Stimulated activated CD8-positive, alpha-beta memory T cell treated with anti-CD3 and anti-CD28 coated beads, Interleukin-15, amount 100 ng/mL, for 48 hours (primary cell): Measurements from ENCODE around the gene SMTNL2.
"Not testable (repeated sequence)": the region's sequence is repeated elsewhere in the genome, so short reads cannot be mapped to it uniquely, and the experiment has no call there.

ENCODE experiments used
- DNase-seq, 2 donors: peaks; one replicate each; pipeline ENCODE4 v3.0.0-alpha.2; 2020; ENCODE audit warnings: low read depth in 2 of 2

SMTNL2 gene

GRCh38 chr17:4600563-4600962 is 16.2 kb downstream of the SMTNL2 start:
- DNase-seq, result no peak

- DNase-seq, result no peak
These were observed 17.0 kb downstream of the SMTNL2 start for GRCh38 chr17:4601326-4601725.

- no peak for DNase-seq
These were observed 17.7 kb downstream of the SMTNL2 start for GRCh38 chr17:4602041-4602440.

- DNase-seq, result no peak
These were observed 19.8 kb downstream of the SMTNL2 start for GRCh38 chr17:4604111-4604644.

GRCh38 chr17:4604736-4605135 is 20.4 kb downstream of the SMTNL2 start:
- not testable (repeated sequence) for DNase-seq

GRCh38 chr17:4605826-4606225 is 21.5 kb downstream of the SMTNL2 start:
- no peak for DNase-seq

GRCh38 chr17:4607261-4607741 is 23.0 kb downstream of the SMTNL2 start:
- no peak for DNase-seq

- DNase-seq, result no peak
These were observed 23.5 kb downstream of the SMTNL2 start for GRCh38 chr17:4607773-4608187.

- DNase-seq, result no peak
These were observed 25.4 kb downstream of the SMTNL2 start for GRCh38 chr17:4609761-4610160.

- no peak for DNase-seq
These were observed 25.8 kb downstream of the SMTNL2 start for GRCh38 chr17:4610162-4610561.

- no peak for DNase-seq
These were observed 26.3 kb downstream of the SMTNL2 start for GRCh38 chr17:4610656-4611055.

GRCh38 chr17:4616476-4616875 is 32.1 kb downstream of the SMTNL2 start:
- no peak for DNase-seq

GRCh38 chr17:4617090-4617489 is 32.8 kb downstream of the SMTNL2 start:
- DNase-seq, result no peak

- no peak for DNase-seq
These were observed 33.4 kb downstream of the SMTNL2 start for GRCh38 chr17:4617590-4618351.

GRCh38 chr17:4620531-4621101 is 36.3 kb downstream of the SMTNL2 start:
- no peak for DNase-seq

- DNase-seq, result no peak
These were observed 38.0 kb downstream of the SMTNL2 start for GRCh38 chr17:4622375-4622774.

- no peak for DNase-seq
These were observed 38.9 kb downstream of the SMTNL2 start for GRCh38 chr17:4623249-4623648.

- not testable (repeated sequence) for DNase-seq
These were observed 40.2 kb downstream of the SMTNL2 start for GRCh38 chr17:4624451-4624911.

GRCh38 chr17:4625181-4625617 is 40.9 kb downstream of the SMTNL2 start:
- DNase-seq, result no peak

GRCh38 chr17:4626734-4627256 is 42.5 kb downstream of the SMTNL2 start:
- DNase-seq, result no peak

GRCh38 chr17:4631431-4631830 is 47.1 kb downstream of the SMTNL2 start:
- no peak for DNase-seq

- no peak for DNase-seq
These were observed 47.7 kb downstream of the SMTNL2 start for GRCh38 chr17:4631836-4632580.
